IMR-90 (cell line): ENCODE data around the gene ARMC3. TPM values are rescaled to one million over a fixed set of nuclear protein-coding genes. Genes with fewer than 3 reads are reported as not detected.

Source experiments
- ATAC-seq: fragments of 200-7000 bp; cut with Tn5 transposase; 2 replicates; pipeline ENCODE4 v1.9.1; 2020; ENCODE audit warnings: low read depth, mild to moderate bottlenecking, moderate library complexity
- BruUV-seq: library from RNA; stranded (reverse); fragments of 400-500 nt; replicated peaks from 2 replicates; lab custom pipeline; 2021; lab: Mats Ljungman, UMichigan
- CTCF ChIA-PET: fragments of 300-600 bp; formaldehyde crosslinking; extraction: SDS; loops from one replicate; lab custom pipeline; 2021; ENCODE audit warnings: antibody characterized with exemption; lab: Yijun Ruan, JAX
- POLR2A ChIA-PET: fragments of 300-600 bp; sonication (Branson Sonifier 250); formaldehyde crosslinking; loops from one replicate; lab custom pipeline; 2022; ENCODE audit warnings: antibody characterized with exemption; ENCODE audit not compliant: unreplicated experiment; lab: Charles Lee
- DNase-seq: peaks from one replicate; pipeline ENCODE4 v3.0.0; 2013
- H2AFZ ChIP-seq: replicated peaks from 2 replicates; pipeline ENCODE3; 2013; ENCODE audit warnings: low read length, mild to moderate bottlenecking; ENCODE audit not compliant: poor library complexity
- H2AK5ac ChIP-seq: 2 replicates; pipeline ENCODE4 v1.6.1; 2013; ENCODE audit warnings: low read depth, low read length, inconsistent platforms
- H2AK9ac ChIP-seq: replicated peaks from 2 replicates; pipeline ENCODE3; 2013; ENCODE audit warnings: mild to moderate bottlenecking, low read depth, low read length, moderate library complexity; ENCODE audit not compliant: poor library complexity
- H2BK120ac ChIP-seq: 2 replicates; pipeline ENCODE4 v1.6.1; 2013; ENCODE audit warnings: low read depth, low read length, inconsistent platforms
- H2BK15ac ChIP-seq: 3 replicates; pipeline ENCODE4 v1.6.1; 2013; ENCODE audit warnings: low read depth, low read length, inconsistent platforms
- H2BK20ac ChIP-seq: 2 replicates; pipeline ENCODE4 v1.6.1; 2013; ENCODE audit warnings: low read depth, mild to moderate bottlenecking, inconsistent platforms, low read length, moderate library complexity
- H2BK5ac ChIP-seq: 2 replicates; pipeline ENCODE4 v1.6.1; 2013; ENCODE audit warnings: mild to moderate bottlenecking, low read depth, low read length, inconsistent platforms; ENCODE audit not compliant: poor library complexity, severe bottlenecking
- H3K14ac ChIP-seq: replicated peaks from 2 replicates; pipeline ENCODE4 v1.6.1; 2013; ENCODE audit warnings: low read depth, low read length, inconsistent platforms
- H3K18ac ChIP-seq: 2 replicates; pipeline ENCODE4 v1.6.1; 2013; ENCODE audit warnings: low read depth, low read length, control low read depth
- H3K23ac ChIP-seq: 2 replicates; pipeline ENCODE4 v1.6.1; 2013; ENCODE audit warnings: low read depth, low read length, inconsistent platforms
- H3K27ac ChIP-seq: 2 replicates; pipeline ENCODE4 v1.5.1; 2013; ENCODE audit warnings: mild to moderate bottlenecking, control low read depth, low read length; ENCODE audit not compliant: insufficient read depth
- H3K27me3 ChIP-seq: 2 replicates; pipeline ENCODE4 v1.6.1; 2013; ENCODE audit warnings: low read length; ENCODE audit not compliant: control insufficient read depth, insufficient read depth
- H3K36me3 ChIP-seq: 2 replicates; pipeline ENCODE4 v1.6.1; 2013; ENCODE audit warnings: low read length, mixed read lengths; ENCODE audit not compliant: control insufficient read depth, insufficient read depth
- H3K4ac ChIP-seq: 2 replicates; pipeline ENCODE4 v1.6.1; 2013; ENCODE audit warnings: low read depth, low read length, inconsistent platforms
- H3K4me1 ChIP-seq: 2 replicates; pipeline ENCODE4 v1.6.1; 2013; ENCODE audit warnings: low read length, mixed read lengths; ENCODE audit not compliant: control insufficient read depth, insufficient read depth
- H3K4me2 ChIP-seq: 2 replicates; pipeline ENCODE4 v1.6.1; 2013; ENCODE audit warnings: low read depth, mild to moderate bottlenecking, control low read depth, low read length, moderate library complexity
- H3K4me3 ChIP-seq: 2 replicates; pipeline ENCODE4 v1.5.1; 2013; ENCODE audit warnings: low read depth, mild to moderate bottlenecking, control low read depth, low read length, moderate library complexity; ENCODE audit not compliant: insufficient read depth
- H3K56ac ChIP-seq: 2 replicates; pipeline ENCODE4 v1.6.1; 2013; ENCODE audit warnings: low read length, inconsistent platforms; ENCODE audit not compliant: insufficient read depth; ENCODE audit errors: extremely low read depth
- H3K79me1 ChIP-seq, 2 experiments: 2 replicates each; pipeline ENCODE4 v1.6.1; 2013; ENCODE audit warnings: low read length in 2 of 2, inconsistent platforms in 1 of 2, low read depth in 1 of 2
- H3K9ac ChIP-seq: 2 replicates; pipeline ENCODE4 v1.6.1; 2013; ENCODE audit warnings: low read depth, low read length, control low read depth
- H3K9me1 ChIP-seq: 2 replicates; pipeline ENCODE4 v1.6.1; 2013; ENCODE audit warnings: low read length, inconsistent platforms; ENCODE audit not compliant: insufficient read depth
- H3K9me3 ChIP-seq: 2 replicates; pipeline ENCODE4 v1.6.1; 2013; ENCODE audit warnings: low read length; ENCODE audit not compliant: control insufficient read depth, insufficient read depth
- H4K20me1 ChIP-seq: 2 replicates; pipeline ENCODE4 v1.6.1; 2013; ENCODE audit warnings: low read length, inconsistent platforms; ENCODE audit not compliant: insufficient read depth
- H4K5ac ChIP-seq: 2 replicates; pipeline ENCODE4 v1.6.1; 2013; ENCODE audit warnings: mild to moderate bottlenecking, low read depth, low read length, control low read depth
- H4K8ac ChIP-seq, 2 experiments: 2 replicates each; pipeline ENCODE4 v1.6.1; 2013; ENCODE audit warnings: low read depth in 2 of 2, low read length in 2 of 2, control low read depth in 1 of 2, inconsistent platforms in 1 of 2
- H4K91ac ChIP-seq: 2 replicates; pipeline ENCODE4 v1.6.1; 2013; ENCODE audit warnings: low read depth, low read length, inconsistent platforms; ENCODE audit not compliant: insufficient read depth
- BHLHE40 ChIP-seq: fragments of 150-350 bp; IDR thresholded peaks from 2 replicates; pipeline ENCODE4 v1.6.1; 2016; ENCODE audit warnings: mild to moderate bottlenecking, low read depth, low read length
- CEBPB ChIP-seq: IDR thresholded peaks from 2 replicates; pipeline ENCODE4 v1.6.1; 2012; ENCODE audit warnings: low read depth, low read length, improper control_type of control experiment
- CHD1 ChIP-seq: IDR thresholded peaks from 2 replicates; pipeline ENCODE4 v1.6.1; 2012; ENCODE audit warnings: low read depth, low read length, improper control_type of control experiment
- FOS ChIP-seq: fragments of 150-350 bp; IDR thresholded peaks from 2 replicates; pipeline ENCODE4 v1.6.1; 2016; ENCODE audit warnings: low read depth, low read length
- MAFK ChIP-seq: IDR thresholded peaks from 2 replicates; pipeline ENCODE4 v1.6.1; 2012; ENCODE audit warnings: low read depth, low read length, improper control_type of control experiment
- MAZ ChIP-seq: IDR thresholded peaks from 2 replicates; pipeline ENCODE4 v1.6.1; 2012; ENCODE audit warnings: low read depth, mild to moderate bottlenecking, low read length, improper control_type of control experiment, moderate library complexity, borderline replicate concordance
- MXI1 ChIP-seq: IDR thresholded peaks from 2 replicates; pipeline ENCODE4 v1.6.1; 2012; ENCODE audit warnings: low read depth, mild to moderate bottlenecking, low read length, moderate library complexity, borderline replicate concordance
- NFE2L2 ChIP-seq: fragments of 150-350 bp; IDR thresholded peaks from 2 replicates; pipeline ENCODE4 v1.6.1; 2016; ENCODE audit warnings: low read depth, mild to moderate bottlenecking, low read length
- POLR2A ChIP-seq: IDR thresholded peaks from 2 replicates; pipeline ENCODE4 v1.6.1; 2012; ENCODE audit warnings: mild to moderate bottlenecking, low read depth, low read length
- RAD21 ChIP-seq: IDR thresholded peaks from 2 replicates; pipeline ENCODE4 v1.6.1; 2012; ENCODE audit warnings: low read length, improper control_type of control experiment
- RCOR1 ChIP-seq: IDR thresholded peaks from 2 replicates; pipeline ENCODE4 v1.6.1; 2012; ENCODE audit warnings: mild to moderate bottlenecking, low read length, improper control_type of control experiment; ENCODE audit not compliant: insufficient replicate concordance
- RFX5 ChIP-seq: IDR thresholded peaks from 2 replicates; pipeline ENCODE4 v1.8.0; 2012; ENCODE audit warnings: low read depth, mild to moderate bottlenecking, low read length, moderate library complexity
- SMC3 ChIP-seq: fragments of 150-350 bp; IDR thresholded peaks from 2 replicates; pipeline ENCODE4 v1.6.1; 2016; ENCODE audit warnings: low read depth, mild to moderate bottlenecking, antibody characterized with exemption, low read length, moderate library complexity
- WGBS, 2 experiments: methylation state at CpG; one replicate each; pipeline versions ENCODE4 v1.1.5 to v1.1.7; 2013; ENCODE audit warnings: missing lambda C conversion rate in 2 of 2; ENCODE audit not compliant: insufficient read length in 1 of 2; ENCODE audit errors: extremely low coverage in 2 of 2; 5-methylcytosine and 5-hydroxymethylcytosine counted together
- dilution Hi-C: fragments of 300-500 bp; cut with HindIII; formaldehyde crosslinking; loops from one replicate; pipeline ENCODE4 v1.14.3; 2018; ENCODE audit warnings: low sequenced_read_pairs; ENCODE audit not compliant: unreplicated experiment
- in situ Hi-C: fragments of 300-500 bp; cut with MboI; formaldehyde crosslinking; loops from 3 replicates; pipeline ENCODE4 v1.14.3; 2019; ENCODE audit warnings: low sequenced_read_pairs, inconsistent platforms, mixed read lengths
- intact Hi-C: fragments of 100-400 bp; cut with micrococcal nuclease; formaldehyde crosslinking; loops from 2 replicates; pipeline ENCODE4 v1.10.0; 2022
- polyA plus RNA-seq, 3 experiments: library from polyadenylated mRNA; depleted of rRNA; stranded (reverse); fragments of >200 nt; gene quantifications; 2 replicates each; pipeline ENCODE4 v1.2.3, GENCODE V29; 2012; ENCODE audit warnings: low replicate concordance in 1 of 3
- total RNA-seq: library from RNA; depleted of rRNA; stranded (reverse); fragments of >200 nt; gene quantifications from 2 replicates; pipeline ENCODE4 v1.2.3, GENCODE V29; 2012
- TF ChIP-seq, protein P1 (sequence below): fragments of 150-350 bp; IDR thresholded peaks from 2 replicates; pipeline ENCODE4 v1.6.1; 2016; ENCODE audit warnings: low read depth, mild to moderate bottlenecking, low read length, moderate library complexity, borderline replicate concordance
- TF ChIP-seq, protein P2 (sequence below): fragments of 150-350 bp; IDR thresholded peaks from 2 replicates; pipeline ENCODE4 v1.6.1; 2017; ENCODE audit warnings: mild to moderate bottlenecking, antibody characterized with exemption, low read length, low read depth
- TF ChIP-seq, protein P3 (sequence below): conservative IDR thresholded peaks from 2 replicates; pipeline ENCODE4 v1.5.1; 2012; ENCODE audit warnings: mild to moderate bottlenecking, low read depth, low read length, improper control_type of control experiment

The ARMC3 gene
- total and polyA plus RNA-seq, 2 of the 4 experiments (the other 2 are of a cell fraction) = not detected

DNA sequence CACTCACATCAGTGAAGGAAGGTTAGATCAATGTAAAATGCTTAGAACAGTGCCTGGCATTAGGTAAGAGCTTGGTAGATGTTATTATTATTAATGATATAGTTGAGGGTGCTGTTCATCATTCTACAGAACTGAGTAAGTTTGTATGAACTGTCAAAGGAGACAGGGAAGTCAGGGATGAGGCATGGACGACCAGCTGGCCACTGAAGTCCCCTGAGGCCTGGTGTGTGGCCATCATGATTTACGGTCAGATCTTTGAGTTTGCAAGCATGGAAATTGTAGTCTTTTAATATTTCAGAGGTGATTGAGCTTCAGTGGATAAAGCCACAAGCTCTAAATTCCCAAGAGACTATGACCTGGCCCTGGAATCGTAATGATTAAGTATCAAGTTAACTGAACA, 6.9 kb downstream of the ARMC3 start:
- Histone ChIP-seq H2BK15ac (no peak overlapping the region), H3K9ac (no peak overlapping the region), H4K8ac (no peak overlapping the region), H3K18ac (no peak overlapping the region), H3K23ac (no peak overlapping the region), H4K5ac (no peak overlapping the region), H3K27ac (no peak overlapping the region), H2AK5ac (no peak overlapping the region), H4K20me1 (no peaks in the 10 kb centered on the region), H3K9me3 (no peaks in the 10 kb centered on the region), H3K4me1 (no peaks in the 10 kb centered on the region), H2AFZ (no peak overlapping the region), H3K36me3 (no peaks in the 10 kb centered on the region), H3K9me1 (no peaks in the 10 kb centered on the region), H4K91ac (no peak overlapping the region), H3K4me3 (no peak overlapping the region), H3K14ac (no peak overlapping the region), H2AK9ac (no peak overlapping the region), H2BK5ac (no peak overlapping the region), H3K27me3 (peaks cover 2% of the 10 kb centered on the region; the same call in 1 of the 2 replicates), H3K79me1 (no peaks in the 10 kb centered on the region), H2BK20ac (no peak overlapping the region), H3K4me2 (no peak overlapping the region), H3K4ac (no peak overlapping the region), H3K56ac (no peak overlapping the region), H2BK120ac (no peak overlapping the region)
- BruUV-seq = no TSS peak
- ChIA-PET CTCF (no interaction called here), POLR2A (interaction anchor here (0.6 kb wide), 1 partner anchor 316 kb away, joined by 3 read pairs; no protein-coding TSS in a partner anchor)
- 70% methylated on average over 2 of the region's 3 CpGs; no CpG with 5 or more reads in 1 of the 2 experiments for WGBS, 2 experiments
- DNase-seq (no peak), ATAC-seq (no peak)
- in situ Hi-C loops = no loop called here
- dilution Hi-C loops = no loop called here
- no peak for TF ChIP-seq RFX5
- no peak for TF ChIP-seq RAD21
- no peak for TF ChIP-seq POLR2A
- TF ChIP-seq NFE2L2 = no peak
- TF ChIP-seq, protein P1, sequence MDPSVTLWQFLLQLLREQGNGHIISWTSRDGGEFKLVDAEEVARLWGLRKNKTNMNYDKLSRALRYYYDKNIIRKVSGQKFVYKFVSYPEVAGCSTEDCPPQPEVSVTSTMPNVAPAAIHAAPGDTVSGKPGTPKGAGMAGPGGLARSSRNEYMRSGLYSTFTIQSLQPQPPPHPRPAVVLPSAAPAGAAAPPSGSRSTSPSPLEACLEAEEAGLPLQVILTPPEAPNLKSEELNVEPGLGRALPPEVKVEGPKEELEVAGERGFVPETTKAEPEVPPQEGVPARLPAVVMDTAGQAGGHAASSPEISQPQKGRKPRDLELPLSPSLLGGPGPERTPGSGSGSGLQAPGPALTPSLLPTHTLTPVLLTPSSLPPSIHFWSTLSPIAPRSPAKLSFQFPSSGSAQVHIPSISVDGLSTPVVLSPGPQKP = no peak
- TF ChIP-seq SMC3 = no peak
- TF ChIP-seq CHD1 = no peak
- no peak for TF ChIP-seq FOS
- TF ChIP-seq, protein P2, sequence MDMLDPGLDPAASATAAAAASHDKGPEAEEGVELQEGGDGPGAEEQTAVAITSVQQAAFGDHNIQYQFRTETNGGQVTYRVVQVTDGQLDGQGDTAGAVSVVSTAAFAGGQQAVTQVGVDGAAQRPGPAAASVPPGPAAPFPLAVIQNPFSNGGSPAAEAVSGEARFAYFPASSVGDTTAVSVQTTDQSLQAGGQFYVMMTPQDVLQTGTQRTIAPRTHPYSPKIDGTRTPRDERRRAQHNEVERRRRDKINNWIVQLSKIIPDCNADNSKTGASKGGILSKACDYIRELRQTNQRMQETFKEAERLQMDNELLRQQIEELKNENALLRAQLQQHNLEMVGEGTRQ = no peak
- no peak for TF ChIP-seq MXI1
- TF ChIP-seq CEBPB = no peak
- TF ChIP-seq BHLHE40 = no peak
- TF ChIP-seq, protein P3, sequence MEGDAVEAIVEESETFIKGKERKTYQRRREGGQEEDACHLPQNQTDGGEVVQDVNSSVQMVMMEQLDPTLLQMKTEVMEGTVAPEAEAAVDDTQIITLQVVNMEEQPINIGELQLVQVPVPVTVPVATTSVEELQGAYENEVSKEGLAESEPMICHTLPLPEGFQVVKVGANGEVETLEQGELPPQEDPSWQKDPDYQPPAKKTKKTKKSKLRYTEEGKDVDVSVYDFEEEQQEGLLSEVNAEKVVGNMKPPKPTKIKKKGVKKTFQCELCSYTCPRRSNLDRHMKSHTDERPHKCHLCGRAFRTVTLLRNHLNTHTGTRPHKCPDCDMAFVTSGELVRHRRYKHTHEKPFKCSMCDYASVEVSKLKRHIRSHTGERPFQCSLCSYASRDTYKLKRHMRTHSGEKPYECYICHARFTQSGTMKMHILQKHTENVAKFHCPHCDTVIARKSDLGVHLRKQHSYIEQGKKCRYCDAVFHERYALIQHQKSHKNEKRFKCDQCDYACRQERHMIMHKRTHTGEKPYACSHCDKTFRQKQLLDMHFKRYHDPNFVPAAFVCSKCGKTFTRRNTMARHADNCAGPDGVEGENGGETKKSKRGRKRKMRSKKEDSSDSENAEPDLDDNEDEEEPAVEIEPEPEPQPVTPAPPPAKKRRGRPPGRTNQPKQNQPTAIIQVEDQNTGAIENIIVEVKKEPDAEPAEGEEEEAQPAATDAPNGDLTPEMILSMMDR = no peak
- no peak for TF ChIP-seq MAFK
- TF ChIP-seq RCOR1 = no peak
- no peak for TF ChIP-seq MAZ
- intact Hi-C loops = no loop called here
